Liver (tissue), 9 donors: ENCODE data around the gene TMEM101. TPM values are rescaled to one million over a fixed set of nuclear protein-coding genes. Genes with fewer than 3 reads are reported as not detected.
A peak's percentile ranks its signal among the peaks of the same experiment; 100 is the strongest.
"Not testable (repeated sequence)": the region's sequence is repeated elsewhere in the genome, so short reads cannot be mapped to it uniquely, and the experiment has no call there.

Experiments
- DNase-seq: peaks from one replicate; pipeline ENCODE4 v3.0.0-alpha.2; 2017; ENCODE audit warnings: low spot score
- H3K27ac ChIP-seq, 2 donors: one replicate each; pipeline ENCODE4 v1.7.0; 2013; ENCODE audit warnings: inconsistent platforms in 2 of 2, low read length in 2 of 2, control low read depth in 1 of 2, low read depth in 1 of 2, mild to moderate bottlenecking in 1 of 2
- H3K27me3 ChIP-seq, 4 donors: one replicate each; pipeline versions ENCODE4 v1.6.1 to v1.7.0; 2013; ENCODE audit warnings: low read length in 3 of 4, inconsistent platforms in 1 of 4, mild to moderate bottlenecking in 1 of 4, moderate library complexity in 1 of 4; ENCODE audit not compliant: control insufficient read depth in 4 of 4, insufficient read depth in 4 of 4
- H3K36me3 ChIP-seq, 4 donors: one replicate each; pipeline versions ENCODE4 v1.6.1 to v1.7.0; 2013; ENCODE audit warnings: low read length in 3 of 4, mild to moderate bottlenecking in 3 of 4, low read depth in 1 of 4, moderate library complexity in 1 of 4; ENCODE audit not compliant: control insufficient read depth in 4 of 4, insufficient read depth in 3 of 4
- H3K4me1 ChIP-seq, 4 donors: one replicate each; pipeline versions ENCODE4 v1.6.1 to v1.7.0; 2013; ENCODE audit warnings: low read length in 3 of 4, mild to moderate bottlenecking in 3 of 4, moderate library complexity in 1 of 4; ENCODE audit not compliant: control insufficient read depth in 4 of 4, insufficient read depth in 4 of 4
- H3K4me3 ChIP-seq, 3 donors: one replicate each; pipeline versions ENCODE4 v1.6.1 to v1.7.0; 2013; ENCODE audit warnings: low read length in 3 of 3, control low read depth in 1 of 3, low read depth in 1 of 3, mild to moderate bottlenecking in 1 of 3
- H3K9ac ChIP-seq, 2 donors: one replicate each; pipeline ENCODE4 v1.7.0; 2013; ENCODE audit warnings: low read length in 2 of 2, mild to moderate bottlenecking in 2 of 2, moderate library complexity in 2 of 2, control low read depth in 1 of 2, low read depth in 1 of 2
- H3K9me3 ChIP-seq, 4 donors: one replicate each; pipeline versions ENCODE4 v1.6.1 to v1.7.0; 2013; ENCODE audit warnings: low read length in 3 of 4; ENCODE audit not compliant: control insufficient read depth in 4 of 4
- ATF3 ChIP-seq: IDR thresholded peaks from 2 replicates; pipeline ENCODE4 v1.6.1; 2016; ENCODE audit warnings: antibody characterized with exemption
- EGR1 ChIP-seq, 2 donors: IDR thresholded peaks; 2 replicates each; pipeline ENCODE4 v1.6.1; 2016 to 2018; ENCODE audit warnings: antibody characterized with exemption in 2 of 2, low read depth in 2 of 2
- FOXA1 ChIP-seq: IDR thresholded peaks from 2 replicates; pipeline ENCODE4 v1.6.1; 2016; ENCODE audit warnings: antibody characterized with exemption
- FOXA2 ChIP-seq: IDR thresholded peaks from 2 replicates; pipeline ENCODE4 v1.6.1; 2016; ENCODE audit warnings: antibody characterized with exemption
- GABPA ChIP-seq, 2 donors: IDR thresholded peaks in 1 of 2; conservative IDR thresholded peaks in 1 of 2; 2 replicates each; pipeline ENCODE4 v1.6.1; 2016; ENCODE audit warnings: antibody characterized with exemption in 2 of 2, mild to moderate bottlenecking in 1 of 2, moderate library complexity in 1 of 2
- HNF4A ChIP-seq, 2 donors: conservative IDR thresholded peaks; 2 replicates each; pipeline ENCODE4 v1.6.1; 2016; ENCODE audit warnings: antibody characterized with exemption in 2 of 2, mild to moderate bottlenecking in 2 of 2
- JUND ChIP-seq, 2 donors: IDR thresholded peaks; 2 replicates each; pipeline ENCODE4 v1.6.1; 2016; ENCODE audit warnings: antibody characterized with exemption in 2 of 2
- MAX ChIP-seq: IDR thresholded peaks from 2 replicates; pipeline ENCODE4 v1.6.1; 2016; ENCODE audit warnings: antibody characterized with exemption
- NR2F2 ChIP-seq: IDR thresholded peaks from 2 replicates; pipeline ENCODE4 v1.6.1; 2016; ENCODE audit warnings: antibody characterized with exemption
- RAD21 ChIP-seq, 2 donors: IDR thresholded peaks; 2 replicates each; pipeline ENCODE4 v1.6.1; 2016; ENCODE audit warnings: antibody characterized with exemption in 2 of 2, mild to moderate bottlenecking in 2 of 2
- REST ChIP-seq: IDR thresholded peaks from 2 replicates; pipeline ENCODE4 v1.6.1; 2016; ENCODE audit warnings: antibody characterized with exemption, mild to moderate bottlenecking
- RXRA ChIP-seq, 2 donors: IDR thresholded peaks; 2 replicates each; pipeline ENCODE4 v1.6.1; 2017 to 2018; ENCODE audit warnings: antibody characterized with exemption in 2 of 2, mild to moderate bottlenecking in 1 of 2
- SP1 ChIP-seq: IDR thresholded peaks from 2 replicates; pipeline ENCODE4 v1.6.1; 2018; ENCODE audit warnings: antibody characterized with exemption, mild to moderate bottlenecking
- TAF1 ChIP-seq: conservative IDR thresholded peaks from 2 replicates; pipeline ENCODE4 v1.6.1; 2016; ENCODE audit warnings: antibody characterized with exemption, mild to moderate bottlenecking
- YY1 ChIP-seq: IDR thresholded peaks from 2 replicates; pipeline ENCODE4 v1.6.1; 2016; ENCODE audit warnings: antibody characterized with exemption, mild to moderate bottlenecking
- ZBTB33 ChIP-seq: IDR thresholded peaks from 2 replicates; pipeline ENCODE4 v1.6.1; 2016; ENCODE audit warnings: antibody characterized with exemption
- WGBS: extraction: QIAGEN DNeasy Blood & Tissue Kit; methylation state at CpG from one replicate; pipeline ENCODE4 v1.1.7; 2013; 5-methylcytosine and 5-hydroxymethylcytosine counted together
- polyA plus RNA-seq, 2 donors: library from polyadenylated mRNA; stranded (reverse) in 1 of 2; unstranded in 1 of 2; fragments of 200-250 nt in 1 of 2; fragments of >200 nt in 1 of 2; fragmentation: Nextera tagmentation in 1 of 2; extraction: Ambion mirVana in 1 of 2; gene quantifications; one replicate each; pipeline versions ENCODE4 v1.2.1 to v1.2.3, GENCODE V29; 2013 to 2015
- total RNA-seq, 2 donors: library from RNA; depleted of rRNA; stranded (reverse); fragments of >200 nt; gene quantifications; one replicate each; pipeline ENCODE4 v1.2.3, GENCODE V29; 2014
- donor health status: healthy.
- donor health status: healthy.
- donor health status: healthy.
- donor health status: healthy.
- donor health status: healthy.

TMEM101 gene
- total and polyA plus RNA-seq, 4 donors = 12.0 to 25.7 (median 21.4) TPM

- TF ChIP-seq FOXA2 (no peak), ATF3 (no peak), EGR1 (IDR thresholded peaks at IDR 0.05; ENCODE audit: low read depth in 2 of 2) (no peak), YY1 (no peak), SP1 (no peak), TAF1 (no peak), HNF4A (conservative IDR thresholded peaks at IDR 0.05) (no peak), JUND (IDR thresholded peaks at IDR 0.05) (no peak), GABPA (IDR thresholded peaks at IDR 0.05 in 1 of 2, conservative IDR thresholded peaks at IDR 0.05 in 1 of 2) (no peak), FOXA1 (no peak), MAX (no peak), NR2F2 (no peak), RXRA (IDR thresholded peaks at IDR 0.05) (no peak)
- Histone ChIP-seq H3K27ac (no peak overlapping the region), H3K9ac (no peak overlapping the region), H3K36me3 (no peaks in the 10 kb centered on the region), H3K9me3 (no peaks in the 10 kb centered on the region), H3K4me1 (peaks cover 2 to 20% (median 11%) of the 10 kb centered on the region in 4 donors), H3K27me3 (no peaks in the 10 kb centered on the region), H3K4me3 (no peak overlapping the region)
- no peak for DNase-seq
- WGBS = 94% methylated on average over 2 of the region's 2 CpGs
These were observed 7.5 kb upstream of the TMEM101 start for GRCh38 chr17:44022246-44022645.

- not testable (repeated sequence) for H3K27ac ChIP-seq, H3K9ac ChIP-seq, DNase-seq, H3K4me3 ChIP-seq, H3K9me3 ChIP-seq, H3K36me3 ChIP-seq, H3K27me3 ChIP-seq
- WGBS = 95% methylated on average over 7 of the region's 7 CpGs
- H3K4me1 ChIP-seq = peaks cover 2 to 20% (median 11%) of the 10 kb centered on the region in 4 donors
These were observed 6.5 kb upstream of the TMEM101 start for GRCh38 chr17:44021227-44021626.

GRCh38 chr17:44014133-44014436, 678 bp downstream of the TMEM101 start:
- peaks cover 0 to 8% (median 1%) of the 10 kb centered on the region in 4 donors for H3K36me3 ChIP-seq
- no peaks in the 10 kb centered on the region for H3K9me3 ChIP-seq
- 13% methylated on average over 12 of the region's 12 CpGs for WGBS
- peak overlapping the region; percentile 52 to 86 for H3K9ac ChIP-seq
- no peak for TF ChIP-seq ZBTB33
- TF ChIP-seq TAF1 = no peak
- TF ChIP-seq FOXA2 = no peak
- no peak for TF ChIP-seq JUND (IDR thresholded peaks at IDR 0.05)
- no peak for TF ChIP-seq REST
- TF ChIP-seq RAD21 (IDR thresholded peaks at IDR 0.05) = no peak
- no peak for TF ChIP-seq MAX
- peaks cover 4 to 46% (median 21%) of the 10 kb centered on the region in 4 donors for H3K4me1 ChIP-seq
- peak overlapping the region; percentile 65 to 72 for H3K27ac ChIP-seq
- no peak for DNase-seq
- H3K4me3 ChIP-seq = peak overlapping the region; percentile 82 to 98 (median 92)
- no peaks in the 10 kb centered on the region for H3K27me3 ChIP-seq
